HG02973 (cell line): ENCODE data around the gene BCAP31.
A peak's percentile ranks its signal among the peaks of the same experiment; 100 is the strongest.
"Not testable (repeated sequence)": the region's sequence is repeated elsewhere in the genome, so short reads cannot be mapped to it uniquely, and the experiment has no call there.

Experiments
- ATAC-seq: cut with Tn5 transposase; IDR thresholded peaks from one replicate; pipeline ENCODE4 v1.9.1; 2021; ENCODE audit warnings: moderate library complexity; ENCODE audit not compliant: unreplicated experiment

Gene BCAP31

DNA sequence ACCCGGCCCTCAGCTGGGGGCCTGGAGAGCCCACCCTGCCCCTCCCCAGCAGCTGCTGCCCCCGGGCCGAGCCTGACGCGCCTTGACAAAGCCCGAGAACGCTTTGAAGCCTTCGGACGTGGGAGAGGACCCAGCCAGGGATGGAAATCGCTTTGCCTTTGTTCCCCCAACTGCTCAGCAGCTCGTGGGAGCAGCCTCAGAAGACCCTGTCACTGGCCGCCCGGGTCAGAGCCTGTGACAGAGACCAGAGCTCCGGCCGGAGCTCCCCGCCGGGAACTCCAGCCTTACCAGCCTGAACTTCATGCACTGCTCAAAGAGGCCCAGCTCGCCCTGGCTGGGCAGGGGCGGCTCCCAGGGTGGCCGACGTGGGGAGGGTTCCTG is 39.0 kb downstream of the BCAP31 start:
- ATAC-seq: no peak

DNA sequence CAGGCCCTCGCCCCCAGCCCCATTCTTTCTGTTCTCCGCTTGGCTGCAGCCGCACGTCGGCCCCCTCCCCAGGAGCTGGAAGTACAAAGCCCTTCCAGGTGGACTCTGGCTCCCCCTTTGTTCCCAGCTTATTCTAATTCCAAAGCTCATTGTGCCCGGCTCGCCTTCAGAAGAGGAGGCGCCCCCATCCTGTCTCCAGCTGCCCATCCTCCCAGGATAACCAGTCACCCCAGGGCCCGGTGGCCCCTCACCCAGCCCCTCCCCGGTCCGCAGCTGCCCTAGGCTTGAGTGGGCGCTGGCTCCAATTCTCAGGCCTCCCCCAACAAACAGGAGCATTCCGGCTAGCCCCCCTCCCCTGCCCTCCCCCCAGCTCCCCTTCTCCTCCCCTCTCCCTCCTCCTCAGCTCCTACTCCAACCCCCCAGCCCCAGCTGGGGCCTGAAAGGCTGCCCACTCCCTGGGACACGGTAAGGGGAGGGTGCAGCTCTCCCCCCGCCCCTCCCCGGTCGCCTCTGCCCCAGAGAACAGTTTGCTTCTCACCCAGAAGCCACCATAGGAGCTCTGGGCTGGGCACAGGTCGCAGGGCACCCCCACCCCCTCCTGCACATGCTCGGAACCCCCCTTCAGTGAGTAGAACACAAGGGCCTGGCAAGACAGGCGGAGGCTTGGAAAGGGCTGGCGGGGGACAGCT is 39.6 kb downstream of the BCAP31 start:
- no peak for ATAC-seq

DNA sequence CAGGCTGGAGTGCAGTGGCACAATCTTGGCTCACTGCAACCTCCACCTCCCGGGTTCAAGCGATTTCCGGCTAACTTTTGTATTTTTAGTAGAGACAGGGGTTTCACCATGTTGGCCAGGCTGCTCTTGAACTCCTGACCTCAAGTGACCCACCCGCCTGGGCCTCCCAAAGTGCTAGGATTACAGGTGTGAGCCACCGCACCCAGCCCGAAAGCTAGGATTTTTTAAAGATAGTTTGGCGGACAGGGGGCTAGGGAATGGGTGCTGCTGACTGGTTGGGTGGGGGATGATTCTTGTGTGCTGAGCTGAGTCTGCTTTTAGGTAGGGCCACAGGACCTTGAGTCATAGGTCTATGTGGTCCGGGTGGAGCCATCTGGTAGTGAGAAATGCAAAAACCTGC is 40.7 kb downstream of the BCAP31 start:
- ATAC-seq: not testable (repeated sequence)

DNA sequence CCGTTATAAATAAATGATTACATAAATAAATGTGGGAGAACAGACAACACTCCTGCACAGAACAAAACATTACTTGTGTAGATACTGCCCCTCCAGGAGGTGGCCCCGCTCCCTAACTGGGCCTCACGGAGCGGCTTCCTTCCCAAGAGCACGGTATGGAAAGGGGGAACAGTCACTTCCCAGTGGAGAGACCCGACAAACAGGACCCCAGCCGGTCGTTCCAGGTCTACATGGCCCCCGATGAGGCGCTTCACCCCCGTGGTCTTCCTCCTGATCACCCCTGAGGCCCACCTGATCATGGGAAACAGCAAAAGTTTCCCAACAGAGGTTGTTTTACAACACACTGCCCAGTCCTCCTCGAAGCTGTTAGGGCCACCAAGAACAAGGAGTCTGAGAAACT is 43.0 kb downstream of the BCAP31 start:
- ATAC-seq: no peak

DNA sequence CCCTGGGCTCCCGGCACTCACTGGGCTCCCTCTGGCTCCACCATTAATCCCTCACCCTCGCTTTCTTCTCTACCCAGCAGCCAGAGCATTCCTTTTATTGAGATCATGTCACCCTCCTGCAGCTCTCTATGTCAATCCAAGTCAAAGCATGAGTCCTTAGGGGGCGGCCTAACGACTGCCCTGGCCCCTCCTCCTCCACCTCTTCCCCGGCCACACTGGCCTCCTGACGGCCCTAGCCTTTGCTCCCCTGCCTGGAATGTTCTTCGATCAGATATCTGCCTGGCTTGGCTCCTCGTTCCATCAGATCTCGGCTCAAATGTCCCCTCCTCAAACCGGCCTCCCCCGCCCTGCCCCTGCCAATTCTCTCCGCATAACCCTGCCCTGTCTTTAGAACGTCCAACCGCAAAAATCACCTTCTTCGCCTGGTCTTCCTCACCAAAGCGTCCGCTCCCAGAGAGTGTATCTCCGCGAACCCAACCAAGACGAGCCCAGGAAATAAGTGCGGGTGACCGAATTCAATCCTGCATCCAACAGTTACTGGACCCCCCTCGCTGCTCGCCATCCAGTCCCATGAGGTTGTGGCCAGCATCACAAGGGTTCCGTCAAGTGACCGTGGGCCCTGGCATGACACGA is 49.9 kb downstream of the BCAP31 start:
- ATAC-seq: no peak

DNA sequence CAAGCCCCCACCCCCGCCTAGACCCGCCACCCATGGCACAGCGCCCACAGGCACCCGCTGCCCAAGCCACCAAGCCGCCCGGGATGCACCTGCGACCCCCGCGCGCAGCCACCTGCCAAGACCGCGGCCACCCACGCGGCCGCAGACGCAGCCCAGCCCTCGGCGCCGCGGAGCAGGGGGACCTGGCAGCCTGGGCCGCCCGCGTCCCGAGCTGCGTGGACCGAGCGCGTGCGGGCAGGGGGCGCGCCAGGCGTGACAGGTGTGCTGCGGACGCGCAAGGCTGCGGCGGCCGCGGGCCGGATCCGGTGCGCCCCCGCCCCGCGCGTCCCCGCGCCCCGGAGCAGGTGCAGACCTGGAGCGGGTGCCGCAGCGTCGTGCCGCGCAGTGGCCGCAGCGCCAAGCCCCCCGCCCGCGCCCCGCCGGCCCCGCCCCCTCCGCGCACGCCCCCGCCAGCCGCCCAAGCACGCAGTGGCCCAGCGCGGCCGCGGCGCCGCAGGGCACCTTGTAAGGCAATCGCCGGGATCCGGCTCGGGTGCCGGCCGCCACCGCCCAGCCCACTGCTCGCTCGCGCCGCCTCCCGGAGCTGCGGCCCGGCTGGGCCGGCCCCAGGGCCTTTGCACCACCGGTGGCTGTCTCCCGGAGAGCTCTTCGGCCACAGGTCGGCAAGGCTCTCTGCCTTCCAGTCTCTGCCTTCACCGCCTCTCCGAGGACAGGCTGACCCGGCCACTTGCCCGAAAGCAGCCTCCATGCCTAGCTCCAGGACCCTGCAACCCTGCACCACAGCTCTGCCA is 50.6 kb downstream of the BCAP31 start, which contains the start of gene PNCK:
Gene PNCK, minus strand, starts transcription at position 386 of the 791 bp plus-strand sequence. CDS start 737 bp downstream, outside the sequence.
- ATAC-seq: no peak

DNA sequence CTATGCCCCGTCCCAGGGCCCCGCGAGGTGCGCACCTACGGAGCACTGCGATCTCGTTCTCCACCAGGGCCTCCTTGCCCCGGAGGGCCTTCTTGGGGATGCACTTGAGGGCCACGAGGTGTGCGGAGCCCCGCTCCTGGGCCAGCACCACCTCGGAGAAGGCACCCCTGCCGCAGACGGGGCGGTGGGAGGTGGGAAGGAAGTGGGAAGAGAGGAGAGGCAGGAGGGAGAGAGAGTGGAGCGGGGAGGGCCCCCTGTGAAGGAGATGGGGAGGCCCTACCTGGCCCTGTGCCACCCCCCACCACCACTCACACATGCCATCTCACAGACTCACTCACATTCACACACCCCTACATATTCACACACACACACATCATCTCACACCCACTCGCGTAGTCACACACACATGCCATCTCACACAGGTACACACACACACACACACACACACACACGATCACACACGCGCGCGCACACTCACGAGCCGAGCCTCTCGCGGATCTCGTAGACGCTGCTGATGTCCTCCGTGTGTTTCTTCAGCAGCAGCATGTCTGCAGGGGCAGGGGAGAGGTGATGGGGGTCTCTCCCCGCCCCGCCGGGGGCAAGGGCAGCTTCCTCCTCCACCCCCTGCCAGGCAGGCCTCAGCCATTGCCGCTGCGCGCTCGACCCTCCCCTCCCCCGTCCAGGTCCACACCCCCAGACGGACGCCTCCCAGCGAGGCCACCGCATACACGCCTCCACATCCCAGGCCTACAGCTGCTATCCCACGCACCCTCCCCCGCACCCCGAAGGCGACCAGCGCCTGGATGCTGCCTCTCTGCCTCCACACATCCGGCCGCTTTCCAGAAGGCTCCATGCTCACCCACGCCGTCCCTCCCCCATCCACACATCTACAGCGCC is 51.4 kb downstream of the BCAP31 start:
- ATAC-seq: no peak

DNA sequence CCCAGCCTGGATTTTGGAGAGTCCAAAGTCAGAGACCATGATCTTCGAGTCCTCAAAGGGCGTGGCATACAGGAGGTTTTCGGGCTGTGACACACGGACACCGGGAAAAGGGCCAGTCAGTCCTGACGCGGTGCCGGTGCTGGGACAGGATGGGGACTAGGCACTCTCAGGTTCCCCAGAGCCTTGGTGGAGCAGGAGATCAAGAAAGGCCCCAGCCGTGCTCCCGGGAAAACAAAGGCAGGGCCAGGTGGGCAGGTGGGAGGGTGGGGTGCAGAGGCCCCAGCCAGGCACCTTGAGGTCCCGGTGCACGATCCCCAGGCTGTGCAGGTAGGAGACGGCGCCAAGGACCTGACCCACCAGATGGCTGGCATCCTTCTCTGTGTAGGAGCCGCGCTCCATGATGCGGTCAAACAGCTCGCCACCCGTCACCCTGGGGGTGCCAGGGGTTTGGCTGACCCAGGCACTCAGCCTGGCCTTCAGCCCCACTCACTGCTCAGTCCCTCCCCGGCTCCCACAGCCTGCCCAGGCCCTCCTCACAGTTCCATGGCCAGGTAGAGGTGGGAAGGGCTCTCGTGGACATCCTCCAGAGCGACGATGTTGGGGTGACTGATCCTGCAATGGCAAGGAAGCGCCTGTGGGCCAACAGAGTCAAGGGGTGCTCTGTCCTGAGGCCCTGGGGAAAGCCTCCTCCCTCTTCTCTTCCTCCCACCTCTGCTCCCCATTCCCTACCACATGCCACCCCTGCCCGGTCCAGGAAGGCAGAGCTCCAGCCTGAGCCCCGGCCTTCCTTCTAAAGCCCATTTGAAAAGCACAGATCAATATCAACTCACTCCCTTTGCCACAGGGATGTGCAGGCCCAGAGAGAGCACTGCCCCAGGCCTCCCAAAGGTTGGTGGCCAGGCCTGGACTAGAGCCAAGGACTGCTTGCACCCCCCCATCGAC is 52.3 kb downstream of the BCAP31 start:
- no peak for ATAC-seq

DNA sequence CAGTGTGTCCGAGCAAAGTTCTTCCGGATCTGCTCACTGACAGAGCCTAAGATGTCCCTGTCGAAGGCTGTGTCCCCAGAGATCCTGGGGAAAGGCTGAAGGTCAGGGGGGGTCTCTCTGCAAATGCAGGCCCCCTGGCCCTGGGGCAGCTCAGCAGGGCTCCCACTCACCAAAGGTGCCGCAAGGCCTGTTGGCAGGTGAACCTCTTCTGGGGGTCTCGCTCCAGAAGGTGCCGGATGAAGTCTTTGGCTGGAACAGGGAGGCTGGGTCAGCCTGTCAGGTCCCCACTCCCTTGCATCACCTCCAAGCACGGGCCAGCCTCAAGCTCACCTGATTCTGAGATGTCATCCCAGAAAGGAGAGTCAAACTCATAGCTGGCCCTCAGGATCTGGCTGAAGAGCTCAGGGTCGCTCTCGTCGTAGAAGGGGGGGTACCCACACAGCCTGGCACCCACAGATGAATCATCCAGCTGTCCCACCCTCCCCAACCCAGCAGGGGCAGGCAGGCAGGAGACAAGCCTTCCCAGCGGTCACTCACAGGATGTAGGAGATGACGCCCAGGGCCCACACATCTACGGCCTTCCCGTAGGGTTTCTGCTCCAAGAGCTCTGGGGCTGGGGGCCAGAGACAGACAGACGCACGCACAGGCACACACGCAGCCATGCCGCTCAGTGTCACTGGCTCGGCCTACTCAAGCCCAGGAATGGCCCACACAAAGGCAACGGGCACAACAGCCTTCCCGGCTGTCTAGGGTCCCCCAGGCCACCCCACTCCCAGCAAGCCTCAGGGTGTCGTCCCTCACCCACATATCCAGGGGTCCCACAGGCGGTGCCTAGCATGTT is 53.2 kb downstream of the BCAP31 start:
- no peak for ATAC-seq

DNA sequence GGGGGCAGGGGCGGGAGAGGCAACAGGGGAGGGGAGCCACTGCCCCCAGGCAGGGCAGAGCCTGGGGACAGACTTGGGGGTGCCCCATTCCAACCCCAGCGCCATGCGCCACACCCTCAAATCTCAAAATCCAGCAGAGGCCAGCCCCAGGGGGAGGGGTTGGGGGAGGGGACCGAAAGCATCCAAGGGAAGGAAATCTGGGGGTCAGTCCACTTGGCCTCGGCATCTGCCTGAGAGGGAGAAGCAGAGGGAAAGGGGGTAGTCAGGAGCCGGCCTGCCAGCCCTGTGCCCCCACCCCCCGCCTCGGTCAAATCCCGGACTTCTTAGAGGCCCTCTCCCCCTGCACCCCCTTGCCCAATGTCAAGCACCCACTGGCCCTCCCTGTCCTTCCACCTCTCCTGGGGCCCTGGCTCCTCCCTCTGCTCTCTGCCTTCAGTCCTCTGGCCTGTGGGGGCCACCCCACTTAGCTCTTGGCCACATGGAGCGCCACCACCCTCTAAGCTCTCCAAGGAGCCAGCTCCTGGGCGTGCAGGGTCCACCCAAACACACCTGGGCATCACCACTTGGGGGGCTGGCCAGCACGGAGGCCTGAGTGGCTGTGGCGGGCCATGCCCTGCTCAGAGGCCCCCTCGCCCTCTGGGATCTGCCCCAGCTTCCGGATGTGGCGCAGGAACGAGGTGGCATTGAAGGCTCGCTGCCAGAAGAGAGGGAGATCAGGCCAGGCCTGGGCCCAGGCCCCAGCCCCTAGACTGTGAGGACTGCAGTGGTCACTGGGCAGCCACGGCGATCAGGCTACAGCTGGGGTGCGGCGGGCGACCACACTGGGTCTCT is 54.1 kb downstream of the BCAP31 start:
- ATAC-seq: no peak

DNA sequence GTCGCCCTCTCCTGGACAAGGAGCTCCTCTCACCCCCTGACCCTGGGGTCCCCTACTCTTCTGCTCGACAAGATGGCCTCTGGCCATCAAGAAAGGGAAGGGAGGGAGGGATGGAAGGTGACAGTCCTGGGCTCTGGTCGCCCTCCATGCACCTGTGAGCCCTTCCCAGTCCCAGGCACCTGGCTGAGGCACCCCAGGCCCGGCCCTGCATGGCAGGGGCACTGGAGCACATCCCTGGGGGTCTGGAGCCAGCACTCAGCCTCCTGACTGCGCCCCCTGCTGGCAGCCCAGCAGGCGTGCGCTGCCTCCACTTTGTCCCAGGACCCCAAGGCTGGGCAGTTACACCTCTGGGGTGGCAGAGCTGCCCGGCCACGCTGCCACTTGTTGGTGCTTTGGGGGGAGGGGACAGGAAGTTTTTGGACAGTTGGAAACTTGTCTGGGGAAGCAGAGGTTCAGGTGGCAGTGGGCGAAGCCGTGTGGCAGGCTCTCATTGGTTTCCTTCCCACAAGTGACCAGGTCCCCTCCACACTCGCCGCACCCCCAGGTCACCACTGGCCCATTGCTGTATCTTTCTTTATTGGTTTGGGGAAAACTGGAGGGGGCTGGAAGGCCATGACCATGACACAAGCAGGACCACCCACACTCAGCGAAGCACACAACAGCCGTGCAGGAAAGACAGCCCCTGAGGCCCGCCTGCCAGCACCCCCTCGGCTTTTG is 54.9 kb downstream of the BCAP31 start:
- no peak for ATAC-seq

DNA sequence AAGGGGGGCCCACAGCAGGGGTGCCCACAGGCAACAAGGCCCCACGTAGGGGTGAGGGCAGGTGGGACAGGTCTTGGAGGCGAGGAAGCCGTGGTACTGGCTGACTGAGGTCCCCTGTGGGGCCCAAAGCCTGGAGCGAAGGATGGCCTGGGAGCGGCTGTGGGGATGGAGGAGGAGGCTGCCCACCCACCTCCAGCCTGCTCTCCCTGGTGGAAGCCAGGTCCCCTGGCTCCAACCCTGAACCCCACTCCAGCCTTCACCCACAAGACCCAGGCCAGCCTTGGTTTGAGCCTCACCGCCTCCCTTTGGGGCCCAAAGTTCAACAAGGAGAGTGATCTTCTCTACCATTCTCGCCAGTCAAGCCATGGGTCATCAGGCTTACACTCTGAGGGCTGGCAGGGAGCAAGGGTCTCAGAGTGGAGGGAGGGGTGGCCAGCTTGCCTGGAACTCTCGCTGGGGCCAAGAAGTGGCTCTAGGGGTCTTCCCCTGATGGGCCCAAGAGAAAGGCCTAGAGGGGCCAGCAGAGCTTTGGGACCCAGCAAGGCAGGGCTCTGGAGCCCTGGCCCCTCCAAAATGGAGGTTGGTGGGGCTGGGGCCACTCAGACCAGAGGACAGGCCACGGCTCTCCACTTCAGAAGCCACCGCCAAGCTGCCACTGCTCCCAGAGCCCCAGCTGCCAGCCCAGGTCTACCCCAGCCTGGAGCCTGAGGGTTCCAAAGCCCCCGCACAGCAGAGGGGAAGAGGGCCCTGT is 55.6 kb downstream of the BCAP31 start:
- no peak for ATAC-seq

DNA sequence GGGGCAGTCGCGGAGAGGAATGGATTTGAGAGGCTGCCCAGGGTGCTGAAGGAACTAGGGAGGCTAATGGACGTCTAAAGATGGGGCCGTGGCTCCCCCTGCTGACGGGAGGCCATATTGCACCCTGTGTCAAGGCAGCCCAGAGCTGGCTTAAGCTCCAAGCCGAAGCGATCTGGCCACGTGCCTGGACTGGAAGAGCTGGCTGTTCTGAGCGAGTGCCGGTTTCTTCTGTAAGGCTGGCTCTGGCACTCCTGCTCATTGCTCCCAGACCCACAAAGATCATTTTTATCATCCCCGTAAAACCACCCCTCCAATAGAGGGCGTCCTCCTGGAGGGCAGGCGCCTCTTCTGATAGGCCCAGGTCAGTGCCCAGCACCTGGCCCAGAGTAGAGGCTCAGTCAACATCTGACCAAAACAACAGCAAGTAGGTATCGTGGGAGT is 56.2 kb downstream of the BCAP31 start:
- peak; percentile 60 for ATAC-seq

DNA sequence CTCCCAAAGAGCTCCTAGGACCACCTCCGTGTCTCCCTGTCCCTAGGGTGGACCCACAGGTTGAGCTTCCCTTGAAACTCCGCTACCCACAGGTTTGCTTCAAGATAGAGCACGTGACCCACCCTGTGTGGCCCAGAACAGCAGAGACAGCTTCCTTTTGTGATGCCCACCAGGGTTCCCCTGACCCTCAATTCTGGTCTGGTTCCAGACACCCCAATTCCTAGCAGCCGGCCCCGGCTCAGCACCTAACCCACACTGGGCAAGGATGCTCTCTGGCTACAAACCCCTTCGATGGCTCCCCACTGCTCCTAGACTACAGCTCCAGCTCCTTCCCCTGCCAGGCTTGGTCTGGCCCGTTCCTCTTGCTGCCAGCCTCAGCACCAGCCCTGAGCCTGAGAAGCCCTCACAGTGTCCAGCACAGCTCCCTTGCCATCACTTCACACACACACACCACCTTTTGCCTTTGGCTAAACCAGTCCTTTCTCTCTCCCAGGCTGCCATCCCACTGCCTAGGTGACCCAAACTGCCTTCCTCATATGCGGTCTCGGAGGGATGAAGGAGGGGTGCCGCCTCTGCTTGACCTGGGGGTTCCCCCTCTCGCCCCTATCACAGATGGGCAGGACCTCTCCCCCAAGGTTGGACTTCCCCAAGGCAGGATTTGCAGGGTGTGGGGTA is 56.8 kb downstream of the BCAP31 start:
- ATAC-seq: no peak

DNA sequence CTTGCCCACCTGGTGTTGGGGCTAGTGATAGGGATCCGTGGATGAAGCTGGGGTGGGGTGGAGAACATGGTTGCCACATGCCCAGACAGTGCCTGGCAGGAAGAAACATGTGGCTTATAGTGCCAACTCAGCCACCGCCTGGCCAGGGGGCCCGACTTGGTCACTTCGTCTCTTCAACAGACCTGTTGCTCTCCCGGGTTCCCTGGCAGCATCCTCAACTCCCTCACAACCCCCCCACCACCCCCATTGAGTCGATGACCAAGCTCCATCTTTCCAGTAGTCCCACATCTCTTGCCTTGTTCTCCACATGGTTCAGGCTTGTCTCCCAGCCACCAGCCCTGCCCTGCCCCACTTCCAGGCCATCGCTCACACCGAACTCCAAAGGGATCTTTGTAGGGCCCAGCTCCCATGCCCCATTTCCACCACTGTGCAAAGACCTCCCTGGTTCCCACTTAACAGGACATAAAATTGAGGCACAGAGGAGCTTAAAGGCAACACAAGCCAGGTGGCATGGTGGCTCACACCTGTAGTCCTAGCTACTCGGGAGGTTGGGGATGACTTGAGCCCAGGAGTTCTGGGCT is 58.4 kb downstream of the BCAP31 start:
- no peak for ATAC-seq

DNA sequence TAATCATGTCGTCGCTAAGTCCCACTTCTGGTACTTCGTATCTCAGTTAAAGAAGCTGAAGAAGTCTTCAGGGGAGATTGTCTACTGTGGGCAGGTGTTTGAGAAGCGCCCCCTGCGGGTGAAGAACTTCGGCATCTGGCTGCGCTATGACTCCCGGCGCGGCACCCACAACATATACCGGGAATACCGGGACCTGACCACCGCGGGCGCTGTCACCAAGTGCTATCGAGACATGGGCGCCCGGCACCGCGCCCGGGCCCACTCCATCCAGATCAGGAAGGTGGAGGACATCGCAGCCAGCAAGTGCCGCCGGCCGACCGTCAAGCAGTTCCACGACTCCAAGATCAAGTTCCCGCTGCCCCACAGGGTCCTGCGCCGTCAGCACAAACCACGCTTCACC is 61.9 kb downstream of the BCAP31 start:
- ATAC-seq: no peak
